Panc1 (cell line): ENCODE data around the gene AGAP2. TPM values are rescaled to one million over a fixed set of nuclear protein-coding genes. Genes with fewer than 3 reads are reported as not detected.
A peak's percentile ranks its signal among the peaks of the same experiment; 100 is the strongest.

Experiments used
- ATAC-seq: fragments of 200-7000 bp; cut with Tn5 transposase; 2 replicates; pipeline ENCODE4 v1.9.1; 2020; ENCODE audit warnings: mild to moderate bottlenecking, moderate library complexity
- BruUV-seq: library from RNA; stranded (reverse); fragments of 400-500 nt; replicated peaks from 2 replicates; lab custom pipeline; 2021; lab: Mats Ljungman, UMichigan
- CTCF ChIA-PET: fragments of 300-600 bp; sonication (Branson Sonifier 250); formaldehyde crosslinking; loops from one replicate; lab custom pipeline; 2022; ENCODE audit warnings: antibody characterized with exemption; lab: Charles Lee
- POLR2A ChIA-PET: fragments of 300-600 bp; sonication (Branson Sonifier 250); formaldehyde crosslinking; loops from one replicate; lab custom pipeline; 2022; ENCODE audit warnings: antibody characterized with exemption; lab: Charles Lee
- DNase-seq: peaks from one replicate; pipeline ENCODE4 v3.0.0-alpha.2; 2010; ENCODE audit warnings: low read depth, low spot score
- H3K27ac ChIP-seq: 2 replicates; pipeline ENCODE4 v1.5.1; 2011; ENCODE audit warnings: mild to moderate bottlenecking, low read length, inconsistent platforms
- H3K27me3 ChIP-seq: fragments of 200-500 bp; sonication (Bioruptor generic); 2 replicates; pipeline ENCODE4 v1.6.0; 2014; ENCODE audit warnings: low read length, inconsistent platforms; ENCODE audit not compliant: control insufficient read depth, insufficient read depth
- H3K36me3 ChIP-seq: fragments of 200-500 bp; sonication (Bioruptor generic); 2 replicates; pipeline ENCODE4 v1.5.1; 2014; ENCODE audit warnings: inconsistent platforms, mild to moderate bottlenecking, low read length, moderate library complexity; ENCODE audit not compliant: control insufficient read depth, insufficient read depth
- H3K4me1 ChIP-seq: 2 replicates; pipeline ENCODE4 v1.5.1; 2011; ENCODE audit warnings: inconsistent platforms, mild to moderate bottlenecking, low read length, moderate library complexity; ENCODE audit not compliant: control insufficient read depth, insufficient read depth
- H3K4me3 ChIP-seq, 2 experiments: 2 replicates each; pipeline ENCODE4 v1.5.1; 2011 to 2012; ENCODE audit warnings: low read depth in 2 of 2, low read length in 2 of 2, mild to moderate bottlenecking in 2 of 2, inconsistent platforms in 1 of 2, moderate library complexity in 1 of 2
- H3K9me3 ChIP-seq: fragments of 200-500 bp; sonication (Bioruptor generic); 2 replicates; pipeline ENCODE4 v1.5.1; 2014; ENCODE audit warnings: low read depth, mild to moderate bottlenecking, inconsistent platforms, low read length, moderate library complexity; ENCODE audit not compliant: control insufficient read depth, insufficient read depth
- SIN3A ChIP-seq: IDR thresholded peaks from 2 replicates; pipeline ENCODE4 v1.6.1; 2012; ENCODE audit warnings: low read depth, mild to moderate bottlenecking, low read length, moderate library complexity, borderline replicate concordance; ENCODE audit not compliant: insufficient read depth
- TCF7L2 ChIP-seq: IDR thresholded peaks from 2 replicates; pipeline ENCODE4 v1.6.1; 2011; ENCODE audit warnings: mild to moderate bottlenecking, low read depth, low read length, inconsistent platforms
- in situ Hi-C: cut with HindIII; loops from 2 replicates; pipeline ENCODE4 v1.10.0; 2016; ENCODE audit warnings: low sequenced_read_pairs, low pct_unique_long_range_greater_than_20kb
- intact Hi-C: fragments of 100-400 bp; cut with micrococcal nuclease; formaldehyde crosslinking; loops from one replicate; pipeline ENCODE4 v1.10.0; 2022; ENCODE audit not compliant: unreplicated experiment
- total RNA-seq: library from RNA; stranded (reverse); gene quantifications from one replicate; pipeline ENCODE4 v1.2.1, GENCODE V29; 2021; ENCODE audit not compliant: unreplicated experiment
- TF ChIP-seq, protein P1 (sequence below): fragments of 450-650 bp; IDR thresholded peaks from 2 replicates; pipeline ENCODE4 v1.5.1; 2017; ENCODE audit warnings: mild to moderate bottlenecking
- TF ChIP-seq, protein P2 (sequence below), 2 experiments: IDR thresholded peaks; 2 replicates each; pipeline ENCODE4 v1.6.1; 2011 to 2012; ENCODE audit warnings: low read depth in 2 of 2, control low read depth in 1 of 2, low read length in 1 of 2, mild to moderate bottlenecking in 1 of 2, moderate library complexity in 1 of 2; ENCODE audit not compliant: insufficient read depth in 1 of 2

Gene AGAP2
- total RNA-seq, 1 experiment from 2014 or later = 0.49 TPM

DNA sequence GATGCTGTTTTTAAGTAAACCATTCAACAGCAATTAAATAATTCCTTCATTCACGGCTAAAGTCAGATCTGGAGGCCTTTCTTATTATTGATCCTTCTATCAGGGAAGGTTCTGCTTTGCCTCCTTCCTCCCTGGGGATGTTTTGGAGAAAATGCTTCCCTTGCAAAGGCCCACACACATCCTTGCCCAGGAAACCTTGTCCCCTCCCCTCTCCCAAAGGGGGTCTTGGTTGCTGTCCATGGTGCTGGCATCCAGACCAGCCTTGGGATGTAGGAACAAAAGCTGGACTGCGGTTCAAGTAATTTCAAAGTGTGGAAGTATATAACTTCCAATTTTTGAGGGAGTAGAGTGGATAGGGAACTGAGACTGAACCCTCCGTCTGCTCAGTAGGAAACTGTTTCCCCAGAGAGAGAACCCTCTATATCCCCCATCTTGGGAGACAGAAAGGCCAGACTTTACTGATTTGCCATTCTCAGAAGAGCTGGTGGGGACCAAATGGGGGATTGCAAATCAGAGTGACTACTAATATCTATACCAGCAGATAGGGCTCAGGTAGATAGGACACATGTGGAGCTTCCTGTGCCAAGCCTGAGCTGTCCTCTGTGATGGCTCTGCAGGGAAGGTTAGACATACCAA is 21.9 kb upstream of the AGAP2 start:
- Histone ChIP-seq H3K27me3 (peaks cover 11% of the 10 kb centered on the region), H3K4me1 (peaks cover 3% of the 10 kb centered on the region), H3K27ac (no peak overlapping the region), H3K4me3 (no peak overlapping the region), H3K9me3 (no peaks in the 10 kb centered on the region), H3K36me3 (no peaks in the 10 kb centered on the region; the same call in 1 of the 2 replicates)
- no TSS peak for BruUV-seq
- intact Hi-C loops (no loop called here), in situ Hi-C loops (no loop called here)
- ChIA-PET POLR2A (no interaction called here), CTCF (no interaction called here)
- ATAC-seq (no peak), DNase-seq (no peak)
- TF ChIP-seq SIN3A (no peak), TCF7L2 (no peak)
- TF ChIP-seq, protein P1, sequence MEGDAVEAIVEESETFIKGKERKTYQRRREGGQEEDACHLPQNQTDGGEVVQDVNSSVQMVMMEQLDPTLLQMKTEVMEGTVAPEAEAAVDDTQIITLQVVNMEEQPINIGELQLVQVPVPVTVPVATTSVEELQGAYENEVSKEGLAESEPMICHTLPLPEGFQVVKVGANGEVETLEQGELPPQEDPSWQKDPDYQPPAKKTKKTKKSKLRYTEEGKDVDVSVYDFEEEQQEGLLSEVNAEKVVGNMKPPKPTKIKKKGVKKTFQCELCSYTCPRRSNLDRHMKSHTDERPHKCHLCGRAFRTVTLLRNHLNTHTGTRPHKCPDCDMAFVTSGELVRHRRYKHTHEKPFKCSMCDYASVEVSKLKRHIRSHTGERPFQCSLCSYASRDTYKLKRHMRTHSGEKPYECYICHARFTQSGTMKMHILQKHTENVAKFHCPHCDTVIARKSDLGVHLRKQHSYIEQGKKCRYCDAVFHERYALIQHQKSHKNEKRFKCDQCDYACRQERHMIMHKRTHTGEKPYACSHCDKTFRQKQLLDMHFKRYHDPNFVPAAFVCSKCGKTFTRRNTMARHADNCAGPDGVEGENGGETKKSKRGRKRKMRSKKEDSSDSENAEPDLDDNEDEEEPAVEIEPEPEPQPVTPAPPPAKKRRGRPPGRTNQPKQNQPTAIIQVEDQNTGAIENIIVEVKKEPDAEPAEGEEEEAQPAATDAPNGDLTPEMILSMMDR = no peak
- TF ChIP-seq, protein P2, sequence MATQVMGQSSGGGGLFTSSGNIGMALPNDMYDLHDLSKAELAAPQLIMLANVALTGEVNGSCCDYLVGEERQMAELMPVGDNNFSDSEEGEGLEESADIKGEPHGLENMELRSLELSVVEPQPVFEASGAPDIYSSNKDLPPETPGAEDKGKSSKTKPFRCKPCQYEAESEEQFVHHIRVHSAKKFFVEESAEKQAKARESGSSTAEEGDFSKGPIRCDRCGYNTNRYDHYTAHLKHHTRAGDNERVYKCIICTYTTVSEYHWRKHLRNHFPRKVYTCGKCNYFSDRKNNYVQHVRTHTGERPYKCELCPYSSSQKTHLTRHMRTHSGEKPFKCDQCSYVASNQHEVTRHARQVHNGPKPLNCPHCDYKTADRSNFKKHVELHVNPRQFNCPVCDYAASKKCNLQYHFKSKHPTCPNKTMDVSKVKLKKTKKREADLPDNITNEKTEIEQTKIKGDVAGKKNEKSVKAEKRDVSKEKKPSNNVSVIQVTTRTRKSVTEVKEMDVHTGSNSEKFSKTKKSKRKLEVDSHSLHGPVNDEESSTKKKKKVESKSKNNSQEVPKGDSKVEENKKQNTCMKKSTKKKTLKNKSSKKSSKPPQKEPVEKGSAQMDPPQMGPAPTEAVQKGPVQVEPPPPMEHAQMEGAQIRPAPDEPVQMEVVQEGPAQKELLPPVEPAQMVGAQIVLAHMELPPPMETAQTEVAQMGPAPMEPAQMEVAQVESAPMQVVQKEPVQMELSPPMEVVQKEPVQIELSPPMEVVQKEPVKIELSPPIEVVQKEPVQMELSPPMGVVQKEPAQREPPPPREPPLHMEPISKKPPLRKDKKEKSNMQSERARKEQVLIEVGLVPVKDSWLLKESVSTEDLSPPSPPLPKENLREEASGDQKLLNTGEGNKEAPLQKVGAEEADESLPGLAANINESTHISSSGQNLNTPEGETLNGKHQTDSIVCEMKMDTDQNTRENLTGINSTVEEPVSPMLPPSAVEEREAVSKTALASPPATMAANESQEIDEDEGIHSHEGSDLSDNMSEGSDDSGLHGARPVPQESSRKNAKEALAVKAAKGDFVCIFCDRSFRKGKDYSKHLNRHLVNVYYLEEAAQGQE (IDR thresholded peaks at IDR 0.05; ENCODE audit: insufficient read depth in 1 of 2, low read depth in 2 of 2, low read length in 1 of 2) = peak; percentile 87 to 90

DNA sequence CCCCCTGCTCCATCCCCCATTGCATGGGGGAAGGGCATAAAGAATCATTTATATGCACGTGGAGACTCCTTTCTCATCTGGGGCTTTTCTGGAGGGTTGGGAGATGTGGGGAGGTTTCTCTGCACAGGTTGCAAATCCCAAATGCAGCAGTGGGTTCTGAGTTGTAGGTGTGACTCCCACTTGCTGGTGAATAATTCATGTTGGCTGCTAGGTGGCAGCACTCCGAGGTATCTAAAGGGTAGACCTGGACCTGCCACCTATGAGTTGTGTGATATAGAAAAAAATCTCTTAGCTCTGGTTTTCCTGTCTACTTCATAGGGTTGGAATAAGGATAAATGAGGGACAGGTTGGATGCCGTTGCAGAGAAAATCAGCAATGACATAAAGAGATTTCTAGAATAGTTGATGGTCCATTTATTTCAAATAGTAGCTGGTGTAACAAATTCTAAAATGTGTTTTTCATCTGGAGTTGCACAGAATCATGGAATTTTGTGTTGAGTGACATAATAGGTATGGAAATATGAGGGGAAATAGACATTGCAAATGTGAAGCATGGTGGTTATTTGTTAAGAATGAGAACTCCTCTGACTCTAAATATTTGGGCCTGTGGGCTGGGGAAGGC is 20.9 kb upstream of the AGAP2 start:
- in situ Hi-C loops = no loop called here
- H3K4me3 ChIP-seq = no peak overlapping the region
- peaks cover 11% of the 10 kb centered on the region for H3K27me3 ChIP-seq
- H3K27ac ChIP-seq = no peak overlapping the region
- no TSS peak for BruUV-seq
- ATAC-seq (peak; percentile 48; the same call in 1 of the 2 replicates), DNase-seq (no peak)
- CTCF ChIA-PET = interaction anchor here (0.6 kb wide), 1 partner anchor 174 kb away, joined by 5 read pairs; no protein-coding TSS in a partner anchor
- no peaks in the 10 kb centered on the region; the same call in 1 of the 2 replicates for H3K4me1 ChIP-seq
- no peaks in the 10 kb centered on the region; the same call in 1 of the 2 replicates for H3K36me3 ChIP-seq
- POLR2A ChIA-PET = no interaction called here
- TF ChIP-seq SIN3A = no peak
- TF ChIP-seq, protein P1 = peak; percentile 86
- no peaks in the 10 kb centered on the region for H3K9me3 ChIP-seq
- intact Hi-C loops = no loop called here
